ENCODE measurements around the gene BRIP1. TPM values are rescaled to one million over a fixed set of nuclear protein-coding genes. Genes with fewer than 3 reads are reported as not detected.

BRIP1 gene
- total and polyA plus RNA-seq, 10 of the 15 experiments (the other 5 are each of a cell fraction or from before 2014, with no cell fraction given) = 4.0 to 24.2 (median 12.8) TPM

DNA sequence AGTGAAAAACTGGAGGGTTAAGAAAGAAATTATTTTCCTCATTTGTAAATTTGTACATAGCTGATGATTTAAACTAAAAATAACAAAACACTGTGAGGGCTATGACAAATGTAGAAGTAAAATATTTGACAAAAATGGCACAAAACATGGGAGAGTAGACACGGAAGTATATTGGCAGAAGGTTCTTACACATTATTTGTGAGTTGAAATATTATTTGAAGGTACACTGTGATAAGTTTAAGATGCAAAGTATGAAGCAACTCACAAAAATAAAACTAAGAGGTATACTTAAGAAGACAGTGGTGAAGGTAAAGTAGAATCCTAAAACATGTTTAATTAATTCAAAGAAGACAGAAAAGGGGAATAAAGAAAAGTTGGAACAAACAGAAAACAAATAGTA is 34.6 kb downstream of the BRIP1 start:
- intact Hi-C loops (cut with micrococcal nuclease; ENCODE audit: unreplicated experiment) (no loop called here), in situ Hi-C loops (cut with MboI) (no loop called here)
- H3K9ac ChIP-seq (ENCODE audit: control insufficient read depth, insufficient read depth, low read length) = no peak overlapping the region
- H4K20me1 ChIP-seq (ENCODE audit: control insufficient read depth, insufficient read depth) = no peaks in the 10 kb centered on the region
- H3K79me2 ChIP-seq (ENCODE audit: control insufficient read depth, insufficient read depth, low read length) = no peaks in the 10 kb centered on the region
- no TSS peak for BruUV-seq (replicated peaks)
- no peak overlapping the region for H2AFZ ChIP-seq (ENCODE audit: control insufficient read depth, low read depth, low read length)
- H3K4me3 ChIP-seq = no peak overlapping the region
- H3K27ac ChIP-seq (ENCODE audit: control insufficient read depth, insufficient read depth) = no peak overlapping the region
- FAIRE-seq (peak; percentile 31), ATAC-seq (no peak), DNase-seq (ENCODE audit: low read depth, low spot score) (no peak)
- H3K27me3 ChIP-seq (replicated peaks in 1 of 2; ENCODE audit: control insufficient read depth in 2 of 2, insufficient read depth in 2 of 2, low read length in 1 of 2) = no peaks in the 10 kb centered on the region
- WGBS (ENCODE audit: insufficient coverage, insufficient replicate concordance, low lambda C conversion rate, missing lambda C conversion rate) = 97% methylated on average over 1 of the region's 1 CpG
- TF ChIP-seq SUPT20H (IDR thresholded peaks at IDR 0.05; ENCODE audit: borderline replicate concordance, control insufficient read depth, low read depth, low read length) = no peak
- peak; percentile 69 for TF ChIP-seq NFXL1 (IDR thresholded peaks at IDR 0.05; ENCODE audit: borderline replicate concordance)
- H3K9me3 ChIP-seq (replicated peaks; ENCODE audit: control insufficient read depth, insufficient read depth, low read length) = peaks cover 4% of the 10 kb centered on the region; the same call in 2 of the 3 replicates
- RAD21 ChIA-PET (ENCODE audit: unreplicated experiment) = interaction anchor here (1.2 to 1.3 kb wide), 2 partner anchors 8 to 281 kb away, joined by 5 read pairs; no protein-coding TSS in a partner anchor
- SMC1A ChIA-PET (ENCODE audit: uncharacterized antibody, unreplicated experiment) = interaction anchor here (0.8 to 1.6 kb wide), 5 partner anchors 13 to 43 kb away, joined by 3 to 4 read pairs (median 3); no protein-coding TSS in a partner anchor
- H3K4me2 ChIP-seq (ENCODE audit: control insufficient read depth, insufficient read depth) = no peak overlapping the region
- POLR2A ChIA-PET = no interaction called here
- no peaks in the 10 kb centered on the region for H3K4me1 ChIP-seq (ENCODE audit: control insufficient read depth, insufficient read depth, low read length)
- peaks cover 0 to 4% of the 10 kb centered on the region in 2 experiments; a peak in 1 of 4 replicates for H3K36me3 ChIP-seq (ENCODE audit: control insufficient read depth in 2 of 2, insufficient read depth in 2 of 2, low read length in 1 of 2)
- CTCF ChIA-PET = interaction anchor here (1.1 to 1.2 kb wide), 2 partner anchors 186 to 281 kb away, joined by 3 read pairs; no protein-coding TSS in a partner anchor

GRCh38 chr17:61827649-61828395 is 35.5 kb downstream of the BRIP1 start:
- peaks cover 0 to 4% of the 10 kb centered on the region in 2 experiments; a peak in 1 of 4 replicates for H3K36me3 ChIP-seq (ENCODE audit: control insufficient read depth in 2 of 2, insufficient read depth in 2 of 2, low read length in 1 of 2)
- FAIRE-seq (peak; percentile 7), ATAC-seq (no peak), DNase-seq (ENCODE audit: low read depth, low spot score) (no peak)
- RAD21 ChIA-PET (ENCODE audit: unreplicated experiment) = interaction anchor here (1.2 kb wide), 1 partner anchor 9 kb away, joined by 5 read pairs; no protein-coding TSS in a partner anchor
- no peak for TF ChIP-seq SUZ12 (IDR thresholded peaks at IDR 0.05; ENCODE audit: unreplicated experiment)
- TF ChIP-seq NFXL1 (IDR thresholded peaks at IDR 0.05; ENCODE audit: borderline replicate concordance) = peak; percentile 51; the same call in 1 of the 2 replicates
- no peak overlapping the region for H2AFZ ChIP-seq (ENCODE audit: control insufficient read depth, low read depth, low read length)
- H3K4me3 ChIP-seq = no peak overlapping the region
- H3K4me1 ChIP-seq (ENCODE audit: control insufficient read depth, insufficient read depth, low read length) = no peaks in the 10 kb centered on the region; the same call in 1 of the 2 replicates
- CTCF ChIA-PET = interaction anchor here (1.1 to 1.2 kb wide), 2 partner anchors 185 to 282 kb away, joined by 3 read pairs; no protein-coding TSS in a partner anchor
- SMC1A ChIA-PET (ENCODE audit: uncharacterized antibody, unreplicated experiment) = interaction anchor here (0.8 to 1.6 kb wide), 3 partner anchors 14 to 42 kb away, joined by 3 to 4 read pairs (median 3); no protein-coding TSS in a partner anchor
- no peaks in the 10 kb centered on the region for H3K79me2 ChIP-seq (ENCODE audit: control insufficient read depth, insufficient read depth, low read length)
- H3K27ac ChIP-seq (ENCODE audit: control insufficient read depth, insufficient read depth) = no peak overlapping the region
- BruUV-seq (replicated peaks) = no TSS peak
- H3K27me3 ChIP-seq (replicated peaks in 1 of 2; ENCODE audit: control insufficient read depth in 2 of 2, insufficient read depth in 2 of 2, low read length in 1 of 2) = no peaks in the 10 kb centered on the region
- no peak overlapping the region for H3K4me2 ChIP-seq (ENCODE audit: control insufficient read depth, insufficient read depth)
- intact Hi-C loops (cut with micrococcal nuclease; ENCODE audit: unreplicated experiment) (no loop called here), in situ Hi-C loops (cut with MboI) (no loop called here)
- 96% methylated on average over 8 of the region's 8 CpGs for WGBS (ENCODE audit: insufficient coverage, insufficient replicate concordance, low lambda C conversion rate, missing lambda C conversion rate)
- H4K20me1 ChIP-seq (ENCODE audit: control insufficient read depth, insufficient read depth) = no peaks in the 10 kb centered on the region
- peaks cover 4% of the 10 kb centered on the region; the same call in 2 of the 3 replicates for H3K9me3 ChIP-seq (replicated peaks; ENCODE audit: control insufficient read depth, insufficient read depth, low read length)
- H3K9ac ChIP-seq (ENCODE audit: control insufficient read depth, insufficient read depth, low read length) = no peak overlapping the region
- POLR2A ChIA-PET = no interaction called here
